Gastroesophageal sphincter (tissue), 4 donors: ENCODE data around the gene IDS. TPM values are rescaled to one million over a fixed set of nuclear protein-coding genes. Genes with fewer than 3 reads are reported as not detected.
"Not testable (repeated sequence)": the region's sequence is repeated elsewhere in the genome, so short reads cannot be mapped to it uniquely, and the experiment has no call there.

ENCODE experiments used
- ATAC-seq: fragments of 150-250 bp; one replicate; pipeline ENCODE4 v1.9.1; 2016; ENCODE audit warnings: mild to moderate bottlenecking, moderate library complexity
- H3K27ac ChIP-seq, 4 donors: fragments of 200-600 bp; sonication (generic) in 3 of 4; 1 replicate in 3 of 4; 2 replicates in 1 of 4; pipeline ENCODE4 v1.5.1; 2016 to 2019
- H3K27me3 ChIP-seq: fragments of 200-600 bp; sonication (generic); one replicate; pipeline ENCODE4 v1.5.1; 2019
- H3K36me3 ChIP-seq, 2 donors: fragments of 200-600 bp; sonication (generic); one replicate each; pipeline ENCODE4 v1.5.1; 2019; ENCODE audit warnings: control low read depth in 1 of 2
- H3K4me1 ChIP-seq, 3 donors: fragments of 200-600 bp; sonication (generic); 1 replicate in 2 of 3; 2 replicates in 1 of 3; pipeline ENCODE4 v1.5.1; 2016 to 2019; ENCODE audit warnings: control low read depth in 2 of 3
- H3K4me3 ChIP-seq, 2 donors: fragments of 200-600 bp; sonication (generic); one replicate each; pipeline ENCODE4 v1.5.1; 2019; ENCODE audit warnings: mild to moderate bottlenecking in 1 of 2, moderate library complexity in 1 of 2
- H3K9me3 ChIP-seq, 3 donors: fragments of 200-600 bp; sonication (generic); one replicate each; pipeline ENCODE4 v1.5.1; 2017 to 2019; ENCODE audit warnings: control low read depth in 2 of 3
- EP300 ChIP-seq: sonication (generic); formaldehyde crosslinking; IDR thresholded peaks from one replicate; pipeline ENCODE4 v1.6.1; 2017; ENCODE audit warnings: antibody characterized with exemption, mild to moderate bottlenecking
- POLR2A ChIP-seq, 2 donors: fragments of 450-650 bp; IDR thresholded peaks; one replicate each; pipeline ENCODE4 v1.6.1; 2017; ENCODE audit warnings: antibody characterized with exemption in 2 of 2, mild to moderate bottlenecking in 2 of 2, moderate library complexity in 1 of 2
- POLR2AphosphoS5 ChIP-seq: sonication (generic); formaldehyde crosslinking; IDR thresholded peaks from one replicate; pipeline ENCODE4 v1.6.1; 2017; ENCODE audit warnings: antibody characterized with exemption
- WGBS, 2 donors: methylation state at CpG; one replicate each; pipeline ENCODE4 v1.1.5; 2018; ENCODE audit warnings: low coverage in 1 of 2; 5-methylcytosine and 5-hydroxymethylcytosine counted together
- total RNA-seq, 4 donors: library from RNA; depleted of rRNA; stranded (reverse); fragments of >200 nt; gene quantifications; one replicate each; pipeline ENCODE4 v1.1.0, GENCODE V29; 2016
- TF ChIP-seq, protein P1 (sequence below), 4 experiments: fragments of 200-600 bp in 2 of 4; fragments of 450-650 bp in 2 of 4; sonication (generic) in 1 of 4; IDR thresholded peaks; one replicate each; pipeline ENCODE4 v1.5.1; 2017 to 2019; ENCODE audit warnings: antibody characterized with exemption in 4 of 4, mild to moderate bottlenecking in 2 of 4, moderate library complexity in 2 of 4

The IDS gene
- total RNA-seq, 4 donors from 2014 or later: 65.1 to 117 (median 97.1) TPM

- H3K4me3 ChIP-seq: peak overlapping the region; percentile 72 to 100
- 11 to 19% methylated on average over 2 to 4 of the region's 10 CpGs for WGBS, 2 donors
- H3K27ac ChIP-seq: peak overlapping the region; percentile 88 to 99 (median 90)
- no peaks in the 10 kb centered on the region for H3K9me3 ChIP-seq
- H3K36me3 ChIP-seq: peaks cover 0 to 30% of the 10 kb centered on the region in 2 donors
- peaks cover 0 to 26% (median 0%) of the 10 kb centered on the region in 3 donors for H3K4me1 ChIP-seq
- no peaks in the 10 kb centered on the region for H3K27me3 ChIP-seq
- TF ChIP-seq POLR2A (IDR thresholded peaks at IDR 0.05): no peak
- no peak for TF ChIP-seq EP300
- no peak for TF ChIP-seq POLR2AphosphoS5
- TF ChIP-seq, protein P1, sequence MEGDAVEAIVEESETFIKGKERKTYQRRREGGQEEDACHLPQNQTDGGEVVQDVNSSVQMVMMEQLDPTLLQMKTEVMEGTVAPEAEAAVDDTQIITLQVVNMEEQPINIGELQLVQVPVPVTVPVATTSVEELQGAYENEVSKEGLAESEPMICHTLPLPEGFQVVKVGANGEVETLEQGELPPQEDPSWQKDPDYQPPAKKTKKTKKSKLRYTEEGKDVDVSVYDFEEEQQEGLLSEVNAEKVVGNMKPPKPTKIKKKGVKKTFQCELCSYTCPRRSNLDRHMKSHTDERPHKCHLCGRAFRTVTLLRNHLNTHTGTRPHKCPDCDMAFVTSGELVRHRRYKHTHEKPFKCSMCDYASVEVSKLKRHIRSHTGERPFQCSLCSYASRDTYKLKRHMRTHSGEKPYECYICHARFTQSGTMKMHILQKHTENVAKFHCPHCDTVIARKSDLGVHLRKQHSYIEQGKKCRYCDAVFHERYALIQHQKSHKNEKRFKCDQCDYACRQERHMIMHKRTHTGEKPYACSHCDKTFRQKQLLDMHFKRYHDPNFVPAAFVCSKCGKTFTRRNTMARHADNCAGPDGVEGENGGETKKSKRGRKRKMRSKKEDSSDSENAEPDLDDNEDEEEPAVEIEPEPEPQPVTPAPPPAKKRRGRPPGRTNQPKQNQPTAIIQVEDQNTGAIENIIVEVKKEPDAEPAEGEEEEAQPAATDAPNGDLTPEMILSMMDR (IDR thresholded peaks at IDR 0.05): no peak
- ATAC-seq: no peak
These were observed 736 bp downstream of the IDS start for GRCh38 chrX:149504226-149504914.

DNA sequence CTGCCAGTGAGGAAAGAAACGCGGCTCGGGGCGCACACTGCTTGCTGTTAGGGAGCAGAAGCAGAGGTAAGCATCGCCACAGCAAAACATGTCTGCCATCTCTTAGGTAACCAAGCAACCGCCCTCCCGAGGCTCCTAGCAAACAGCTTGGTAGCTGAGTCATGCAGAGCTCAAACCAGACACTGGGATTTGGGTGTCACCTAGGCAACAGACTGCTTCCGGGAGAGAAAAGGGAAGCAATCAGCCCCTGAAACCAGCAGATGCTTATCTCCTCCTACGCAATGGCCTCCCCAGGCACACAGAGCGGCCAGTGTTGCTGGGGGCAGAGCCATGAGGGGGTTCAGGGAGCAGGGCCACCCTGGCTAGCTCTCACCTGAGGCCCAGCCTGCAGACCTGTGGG is 1.7 kb downstream of the IDS start:
- peak; percentile 52 for ATAC-seq
- Histone ChIP-seq H3K4me3 (peak overlapping the region in 1 of 2 donors; percentile 72), H3K36me3 (peaks cover 0 to 39% of the 10 kb centered on the region in 2 donors), H3K27ac (peak overlapping the region in 3 of 4 donors; percentile 88 to 90 (median 89)), H3K4me1 (peaks cover 0 to 26% (median 0%) of the 10 kb centered on the region in 3 donors)
- WGBS, 2 donors: no CpG with 5 or more reads among the region's 10 CpGs
- H3K27me3 ChIP-seq, H3K9me3 ChIP-seq: not testable (repeated sequence)

GRCh38 chrX:149502923-149503322 is 2.2 kb downstream of the IDS start:
- H3K27me3 ChIP-seq, H3K9me3 ChIP-seq, ATAC-seq, H3K4me3 ChIP-seq: not testable (repeated sequence)
- WGBS, 2 donors: no CpG with 5 or more reads among the region's 5 CpGs
- H3K4me1 ChIP-seq: peaks cover 0 to 26% (median 0%) of the 10 kb centered on the region in 3 donors
- H3K27ac ChIP-seq: peak overlapping the region in 1 of 4 donors; percentile 35
- peaks cover 0 to 44% of the 10 kb centered on the region in 2 donors for H3K36me3 ChIP-seq

- H3K4me3 ChIP-seq: no peak overlapping the region
- 50 to 55% methylated on average over 2 to 4 of the region's 5 CpGs for WGBS, 2 donors
- H3K9me3 ChIP-seq: no peaks in the 10 kb centered on the region
- no peak overlapping the region for H3K27ac ChIP-seq
- H3K4me1 ChIP-seq: peaks cover 0 to 26% (median 0%) of the 10 kb centered on the region in 3 donors
- no peak for TF ChIP-seq EP300
- TF ChIP-seq, protein P1 (IDR thresholded peaks at IDR 0.05): no peak
- peaks cover 0 to 76% of the 10 kb centered on the region in 2 donors for H3K36me3 ChIP-seq
- ATAC-seq: no peak
- H3K27me3 ChIP-seq: no peaks in the 10 kb centered on the region
These were observed 5.3 kb downstream of the IDS start for GRCh38 chrX:149499766-149500165.

GRCh38 chrX:149498767-149499166 is 6.3 kb downstream of the IDS start:
- no peak for ATAC-seq
- no peaks in the 10 kb centered on the region for H3K27me3 ChIP-seq
- TF ChIP-seq POLR2AphosphoS5: no peak
- peaks cover 0 to 36% (median 0%) of the 10 kb centered on the region in 3 donors for H3K4me1 ChIP-seq
- H3K36me3 ChIP-seq: peaks cover 0 to 86% of the 10 kb centered on the region in 2 donors
- H3K9me3 ChIP-seq: no peaks in the 10 kb centered on the region
- no peak overlapping the region for H3K4me3 ChIP-seq
- no peak overlapping the region for H3K27ac ChIP-seq
- 75 to 97% methylated on average over 3 to 4 of the region's 4 CpGs for WGBS, 2 donors

DNA sequence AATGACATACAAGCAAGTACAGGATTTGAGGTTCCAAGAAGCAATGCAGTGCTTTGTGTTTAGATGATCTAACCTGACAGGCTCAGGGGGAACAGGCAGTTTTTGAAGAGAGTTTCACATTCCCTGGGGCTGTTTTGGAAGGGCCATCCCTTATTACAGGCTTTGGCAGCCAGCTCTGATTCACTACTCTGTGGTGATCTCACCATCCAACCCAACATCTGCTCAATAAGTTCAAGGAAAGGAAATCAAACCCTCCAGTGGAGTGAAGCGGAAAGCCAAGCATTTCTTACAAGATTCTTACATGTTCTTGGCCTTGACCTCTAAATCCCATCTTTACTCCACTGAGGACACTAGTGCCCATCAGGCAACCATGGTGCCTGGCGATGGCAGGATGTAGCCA is 7.5 kb downstream of the IDS start:
- Histone ChIP-seq H3K4me1 (peaks cover 0 to 31% (median 0%) of the 10 kb centered on the region in 3 donors), H3K9me3 (no peaks in the 10 kb centered on the region), H3K36me3 (peaks cover 0 to 97% of the 10 kb centered on the region in 2 donors), H3K27me3 (no peaks in the 10 kb centered on the region), H3K4me3 (no peak overlapping the region), H3K27ac (no peak overlapping the region)
- TF ChIP-seq POLR2AphosphoS5 (no peak), EP300 (no peak), POLR2A (IDR thresholded peaks at IDR 0.05) (no peak)
- TF ChIP-seq, protein P1 (IDR thresholded peaks at IDR 0.05): no peak
- no peak for ATAC-seq
- WGBS, 2 donors: 70% methylated on average over 2 of the region's 2 CpGs; no CpG with 5 or more reads in 1 of the 2 donors
